Fibroblast of villous mesenchyme (primary cell): ENCODE measurements around the gene FKBP3. TPM values are rescaled to one million over a fixed set of nuclear protein-coding genes. Genes with fewer than 3 reads are reported as not detected.
"Not testable (repeated sequence)": the region's sequence is repeated elsewhere in the genome, so short reads cannot be mapped to it uniquely, and the experiment has no call there.

Experiments used
- DNase-seq: peaks from one replicate; pipeline ENCODE4 v3.0.0-alpha.2; 2010; ENCODE audit warnings: low read depth
- H3K4me3 ChIP-seq: 2 replicates; pipeline ENCODE4 v1.5.1; 2011; ENCODE audit warnings: low read depth, mild to moderate bottlenecking, low read length
- total RNA-seq: library from RNA; depleted of rRNA; stranded (reverse); fragments of >200 nt; gene quantifications from 2 replicates; pipeline ENCODE4 v1.2.3, GENCODE V29; 2012
- TF ChIP-seq, protein P1 (sequence below): IDR thresholded peaks from 2 replicates; pipeline ENCODE4 v1.5.1; 2012; ENCODE audit warnings: low read depth, mild to moderate bottlenecking, low read length; ENCODE audit not compliant: insufficient read depth

Gene FKBP3
- total RNA-seq, 1 donor, result 30.7 TPM

DNA sequence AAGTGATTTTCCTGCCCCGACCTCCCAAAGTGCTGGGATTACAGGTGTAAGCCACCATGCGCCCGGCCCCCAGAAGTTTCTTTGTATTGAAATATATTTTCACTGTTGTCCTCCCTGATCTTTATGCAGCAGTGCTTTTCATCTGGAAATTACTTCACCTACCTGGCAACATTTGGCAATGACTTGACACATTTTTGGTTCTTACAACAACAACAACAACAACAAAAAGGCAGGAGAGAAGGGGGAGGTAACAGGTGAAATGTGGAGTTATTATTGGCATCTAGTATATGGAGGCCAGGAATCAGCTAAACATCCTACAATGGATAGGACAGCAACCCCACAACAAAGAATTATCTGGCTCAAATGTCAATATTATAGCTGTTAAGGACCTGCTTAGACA is 15.3 kb upstream of the FKBP3 start:
- no peak overlapping the region for H3K4me3 ChIP-seq
- TF ChIP-seq, protein P1, sequence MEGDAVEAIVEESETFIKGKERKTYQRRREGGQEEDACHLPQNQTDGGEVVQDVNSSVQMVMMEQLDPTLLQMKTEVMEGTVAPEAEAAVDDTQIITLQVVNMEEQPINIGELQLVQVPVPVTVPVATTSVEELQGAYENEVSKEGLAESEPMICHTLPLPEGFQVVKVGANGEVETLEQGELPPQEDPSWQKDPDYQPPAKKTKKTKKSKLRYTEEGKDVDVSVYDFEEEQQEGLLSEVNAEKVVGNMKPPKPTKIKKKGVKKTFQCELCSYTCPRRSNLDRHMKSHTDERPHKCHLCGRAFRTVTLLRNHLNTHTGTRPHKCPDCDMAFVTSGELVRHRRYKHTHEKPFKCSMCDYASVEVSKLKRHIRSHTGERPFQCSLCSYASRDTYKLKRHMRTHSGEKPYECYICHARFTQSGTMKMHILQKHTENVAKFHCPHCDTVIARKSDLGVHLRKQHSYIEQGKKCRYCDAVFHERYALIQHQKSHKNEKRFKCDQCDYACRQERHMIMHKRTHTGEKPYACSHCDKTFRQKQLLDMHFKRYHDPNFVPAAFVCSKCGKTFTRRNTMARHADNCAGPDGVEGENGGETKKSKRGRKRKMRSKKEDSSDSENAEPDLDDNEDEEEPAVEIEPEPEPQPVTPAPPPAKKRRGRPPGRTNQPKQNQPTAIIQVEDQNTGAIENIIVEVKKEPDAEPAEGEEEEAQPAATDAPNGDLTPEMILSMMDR, result no peak
- DNase-seq, result no peak

DNA sequence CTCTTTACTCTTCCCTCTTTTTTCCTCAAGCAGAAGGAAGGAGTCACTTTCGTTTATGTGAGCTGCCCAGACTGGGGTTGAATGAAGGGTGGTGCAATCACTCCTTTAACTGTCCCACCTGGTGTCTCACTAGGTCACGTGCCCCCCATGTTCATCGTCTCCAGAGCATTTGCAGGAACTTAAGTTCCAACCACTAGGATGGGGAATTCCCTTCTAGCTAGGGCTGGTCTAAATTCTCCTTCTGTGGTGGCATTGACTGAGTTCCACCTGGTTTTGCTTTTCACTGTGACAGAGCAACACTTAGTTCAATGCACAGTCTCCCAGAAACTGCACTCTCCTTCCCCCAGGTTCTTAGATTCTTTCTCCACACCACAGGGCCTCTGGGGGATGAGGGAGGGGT is 10.9 kb upstream of the FKBP3 start:
- no peak overlapping the region for H3K4me3 ChIP-seq
- TF ChIP-seq, protein P1, result no peak
- DNase-seq, result no peak

DNA sequence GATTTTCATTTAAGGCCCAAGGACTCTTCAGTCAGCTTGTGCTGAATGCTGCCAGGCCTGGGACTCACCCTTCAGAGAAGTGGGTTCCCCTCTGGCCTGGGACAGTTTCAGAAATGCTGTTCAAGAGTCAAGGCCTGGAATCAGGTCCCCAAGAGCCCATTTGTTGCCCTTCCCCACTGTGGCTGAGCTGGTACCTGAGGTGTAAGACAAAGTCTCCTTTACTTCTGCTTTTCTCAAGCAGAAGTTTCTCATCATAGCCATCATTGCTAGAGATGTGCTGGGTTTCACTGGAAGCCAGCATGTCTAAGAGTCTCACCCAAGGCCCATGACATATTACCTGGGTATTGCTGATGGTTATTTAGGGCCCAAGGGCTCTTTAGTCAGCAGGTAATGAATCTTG is 10.4 kb upstream of the FKBP3 start:
- TF ChIP-seq, protein P1, result no peak
- H3K4me3 ChIP-seq, result no peak overlapping the region
- no peak for DNase-seq

- H3K4me3 ChIP-seq, DNase-seq: not testable (repeated sequence)
These were observed 7.8 kb upstream of the FKBP3 start for GRCh38 chr14:45142083-45142482.

DNA sequence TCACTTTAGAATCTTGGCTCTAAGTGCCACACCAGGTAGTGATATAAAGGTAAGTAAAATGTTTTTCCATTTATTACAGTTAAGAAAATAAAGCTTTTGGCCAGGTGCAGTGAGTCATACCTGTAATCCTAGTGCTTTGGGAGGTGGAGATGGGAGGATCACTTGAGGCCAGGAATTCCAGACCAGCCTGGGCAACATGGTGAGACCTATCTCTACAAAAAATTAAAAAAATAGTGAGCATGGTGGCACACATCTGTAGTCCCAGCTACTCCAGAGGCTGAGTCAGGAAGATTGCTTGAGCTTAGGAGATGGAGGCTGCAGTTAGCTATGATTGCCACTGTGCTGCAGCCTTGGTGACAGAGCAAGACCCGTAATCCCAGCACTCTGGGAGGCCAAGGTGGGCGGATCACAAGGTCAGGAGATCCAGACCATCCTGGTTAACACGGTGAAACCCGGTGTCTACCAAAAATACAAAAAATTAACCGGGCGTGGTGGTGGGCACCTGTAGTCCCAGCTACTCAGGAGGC is 6.4 kb upstream of the FKBP3 start:
- TF ChIP-seq, protein P1, result no peak
- no peak for DNase-seq

DNA sequence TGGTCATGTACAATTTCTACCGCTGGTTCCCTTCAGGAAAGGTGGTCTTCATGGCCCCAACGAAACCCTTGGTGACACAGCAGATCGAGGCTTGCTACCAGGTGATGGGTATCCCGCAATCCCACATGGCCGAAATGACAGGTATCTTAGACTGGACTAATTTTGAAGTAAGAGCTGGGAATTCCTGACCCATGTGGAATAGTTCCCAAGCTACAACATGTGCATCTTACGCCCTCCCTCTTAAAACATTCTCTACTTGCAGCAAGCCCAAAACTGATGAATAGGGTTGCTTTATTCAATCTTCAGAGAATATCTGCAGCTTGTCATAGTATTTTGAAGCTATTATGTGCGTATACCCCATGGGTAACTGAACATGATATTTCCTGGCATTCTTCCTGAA is 2.1 kb upstream of the FKBP3 start:
- peak overlapping the region; percentile 93 for H3K4me3 ChIP-seq
- no peak for DNase-seq
- TF ChIP-seq, protein P1, result no peak

More for the DNA sequence above, 6.4 kb upstream of the FKBP3 start:
- no peak overlapping the region for H3K4me3 ChIP-seq

GRCh38 chr14:45135659-45136395 is 1.5 kb upstream of the FKBP3 start, which contains the start of gene FANCM:
Gene FANCM, plus strand, starts transcription at chr14:45135930. Its CDS starts 102 bp downstream, at chr14:45136032.
- TF ChIP-seq, protein P1, result no peak
- peak; percentile 99 for DNase-seq
- peak within 1 kb of the TSS; percentile 93 for H3K4me3 ChIP-seq
